Muscle of leg (tissue), 11 donors: ENCODE results near the gene PADI1. TPM values are rescaled to one million over a fixed set of nuclear protein-coding genes. Genes with fewer than 3 reads are reported as not detected.

Source experiments
- DNase-seq: peaks from one replicate; pipeline ENCODE4 v3.0.0; 2013
- H3K27ac ChIP-seq: one replicate; pipeline ENCODE4 v1.5.1; 2013; ENCODE audit warnings: mild to moderate bottlenecking, low read length, control low read depth
- H3K27me3 ChIP-seq: one replicate; pipeline ENCODE4 v1.6.1; 2013; ENCODE audit warnings: low read length; ENCODE audit not compliant: control insufficient read depth, insufficient read depth
- H3K36me3 ChIP-seq: one replicate; pipeline ENCODE4 v1.6.1; 2013; ENCODE audit warnings: low read length; ENCODE audit not compliant: control insufficient read depth, insufficient read depth
- H3K4me1 ChIP-seq: one replicate; pipeline ENCODE4 v1.6.1; 2013; ENCODE audit warnings: low read length; ENCODE audit not compliant: control insufficient read depth, insufficient read depth
- H3K4me3 ChIP-seq: one replicate; pipeline ENCODE4 v1.5.1; 2013; ENCODE audit warnings: low read length, control low read depth
- H3K9me3 ChIP-seq: replicated peaks from 2 replicates; pipeline ENCODE4 v1.6.1; 2013; ENCODE audit warnings: low read depth, low read length; ENCODE audit not compliant: control insufficient read depth
- WGBS: methylation state at CpG from one replicate; pipeline ENCODE4 v1.1.5; 2013; ENCODE audit warnings: missing lambda C conversion rate; ENCODE audit not compliant: insufficient coverage; 5-methylcytosine and 5-hydroxymethylcytosine counted together
- polyA plus RNA-seq, 8 donors: library from polyadenylated mRNA; unstranded; fragments of 120-200 nt; gene quantifications; one replicate each; pipeline versions ENCODE4 v1.2.1 to v1.2.3, GENCODE V29; 2013; ENCODE audit warnings: inconsistent platforms in 1 of 8, low replicate concordance in 1 of 8; ENCODE audit not compliant: insufficient read length in 8 of 8, insufficient read depth in 1 of 8
- total RNA-seq: library from RNA; stranded (reverse); fragments of 120-200 nt; gene quantifications from one replicate; pipeline ENCODE4 v1.2.4, GENCODE V29; 2013

PADI1 gene
- total and polyA plus RNA-seq, 9 donors = 0.13 to 0.91 (median 0.29) TPM

- no peaks in the 10 kb centered on the region for H3K36me3 ChIP-seq
- WGBS = 23% methylated on average over 2 of the region's 6 CpGs
- no peak overlapping the region for H3K27ac ChIP-seq
- H3K4me1 ChIP-seq = no peaks in the 10 kb centered on the region
- no peak for DNase-seq
- H3K9me3 ChIP-seq = no peaks in the 10 kb centered on the region
- peaks cover 5% of the 10 kb centered on the region for H3K27me3 ChIP-seq
- no peak overlapping the region for H3K4me3 ChIP-seq
Observed at GRCh38 chr1:17181781-17182464, 23.0 kb upstream of the PADI1 start.

GRCh38 chr1:17183388-17184160 lies 21.4 kb upstream of the PADI1 start:
- H3K4me1 ChIP-seq = no peaks in the 10 kb centered on the region
- H3K4me3 ChIP-seq = no peak overlapping the region
- WGBS = 84% methylated on average over 10 of the region's 12 CpGs
- peaks cover 5% of the 10 kb centered on the region for H3K27me3 ChIP-seq
- H3K9me3 ChIP-seq = no peaks in the 10 kb centered on the region
- H3K36me3 ChIP-seq = no peaks in the 10 kb centered on the region
- H3K27ac ChIP-seq = no peak overlapping the region
- no peak for DNase-seq

- Histone ChIP-seq H3K27me3 (peaks cover 5% of the 10 kb centered on the region), H3K27ac (no peak overlapping the region), H3K36me3 (no peaks in the 10 kb centered on the region), H3K4me3 (no peak overlapping the region), H3K9me3 (no peaks in the 10 kb centered on the region), H3K4me1 (no peaks in the 10 kb centered on the region)
- 75% methylated on average over 4 of the region's 7 CpGs for WGBS
- no peak for DNase-seq
Observed at GRCh38 chr1:17184161-17184665, 20.7 kb upstream of the PADI1 start.

GRCh38 chr1:17184822-17185484 lies 20.0 kb upstream of the PADI1 start:
- Histone ChIP-seq H3K27ac (no peak overlapping the region), H3K4me3 (no peak overlapping the region), H3K9me3 (no peaks in the 10 kb centered on the region), H3K27me3 (peaks cover 5% of the 10 kb centered on the region), H3K36me3 (no peaks in the 10 kb centered on the region), H3K4me1 (no peaks in the 10 kb centered on the region)
- WGBS = 55% methylated on average over 9 of the region's 13 CpGs
- no peak for DNase-seq

GRCh38 chr1:17185485-17185860 lies 19.5 kb upstream of the PADI1 start:
- H3K36me3 ChIP-seq = no peaks in the 10 kb centered on the region
- no peak for DNase-seq
- H3K9me3 ChIP-seq = no peaks in the 10 kb centered on the region
- no peaks in the 10 kb centered on the region for H3K4me1 ChIP-seq
- WGBS = 88% methylated on average over 3 of the region's 3 CpGs
- no peak overlapping the region for H3K27ac ChIP-seq
- H3K4me3 ChIP-seq = no peak overlapping the region
- peaks cover 5% of the 10 kb centered on the region for H3K27me3 ChIP-seq

- WGBS = 49% methylated on average over 8 of the region's 9 CpGs
- H3K27me3 ChIP-seq = peaks cover 5% of the 10 kb centered on the region
- DNase-seq = no peak
- no peaks in the 10 kb centered on the region for H3K9me3 ChIP-seq
- H3K4me3 ChIP-seq = no peak overlapping the region
- H3K36me3 ChIP-seq = no peaks in the 10 kb centered on the region
- no peak overlapping the region for H3K27ac ChIP-seq
- no peaks in the 10 kb centered on the region for H3K4me1 ChIP-seq
Observed at GRCh38 chr1:17186216-17186909, 18.6 kb upstream of the PADI1 start.

- Histone ChIP-seq H3K27me3 (peaks cover 3% of the 10 kb centered on the region), H3K4me3 (no peak overlapping the region), H3K4me1 (no peaks in the 10 kb centered on the region), H3K27ac (no peak overlapping the region), H3K36me3 (no peaks in the 10 kb centered on the region), H3K9me3 (no peaks in the 10 kb centered on the region)
- DNase-seq = no peak
- no CpG with 5 or more reads among the region's 6 CpGs for WGBS
Observed at GRCh38 chr1:17187051-17187450, 17.9 kb upstream of the PADI1 start.

- DNase-seq = no peak
- 83% methylated on average over 1 of the region's 2 CpGs for WGBS
Observed at GRCh38 chr1:17188217-17188616, 16.7 kb upstream of the PADI1 start.

GRCh38 chr1:17188889-17189631 lies 15.9 kb upstream of the PADI1 start:
- Histone ChIP-seq H3K4me3 (no peak overlapping the region), H3K27ac (no peak overlapping the region), H3K27me3 (no peaks in the 10 kb centered on the region), H3K4me1 (no peaks in the 10 kb centered on the region), H3K9me3 (no peaks in the 10 kb centered on the region), H3K36me3 (no peaks in the 10 kb centered on the region)
- WGBS = 50% methylated on average over 2 of the region's 10 CpGs
- DNase-seq = no peak

More at GRCh38 chr1:17188217-17188616, 16.7 kb upstream of the PADI1 start:
- H3K9me3 ChIP-seq = no peaks in the 10 kb centered on the region
- no peaks in the 10 kb centered on the region for H3K4me1 ChIP-seq
- H3K27ac ChIP-seq = no peak overlapping the region
- no peak overlapping the region for H3K4me3 ChIP-seq
- H3K27me3 ChIP-seq = peaks cover under 1% of the 10 kb centered on the region
- H3K36me3 ChIP-seq = no peaks in the 10 kb centered on the region
